OCI-LY7 (cell line): ENCODE results near the gene ERC1. TPM values are rescaled to one million over a fixed set of nuclear protein-coding genes. Genes with fewer than 3 reads are reported as not detected.

Source experiments
- BruUV-seq: library from RNA; stranded (reverse); fragments of 400-500 nt; replicated peaks from 2 replicates; lab custom pipeline; 2021; lab: Mats Ljungman, UMichigan
- CTCF ChIA-PET: fragments of 300-600 bp; sonication (Branson Sonifier 250); formaldehyde crosslinking; loops from one replicate; lab custom pipeline; 2022; ENCODE audit warnings: antibody characterized with exemption; ENCODE audit not compliant: unreplicated experiment; lab: Charles Lee
- POLR2A ChIA-PET: fragments of 300-600 bp; sonication (Branson Sonifier 250); formaldehyde crosslinking; loops from one replicate; lab custom pipeline; 2022; ENCODE audit warnings: antibody characterized with exemption; lab: Charles Lee
- DNase-seq: peaks from one replicate; pipeline ENCODE4 v3.0.0-alpha.2; 2015; ENCODE audit warnings: low spot score
- H2AFZ ChIP-seq: fragments of 200-600 bp; sonication (generic), shearing (Covaris generic); 2 replicates; pipeline ENCODE4 v1.6.1; 2014; ENCODE audit warnings: mild to moderate bottlenecking, antibody characterized with exemption, low read length, moderate library complexity
- H3K27ac ChIP-seq: fragments of 200-600 bp; sonication (generic); 2 replicates; pipeline ENCODE4 v1.5.1; 2014; ENCODE audit warnings: mixed run types, low read depth, mild to moderate bottlenecking, moderate library complexity, low read length, inconsistent platforms; ENCODE audit not compliant: poor library complexity, severe bottlenecking
- H3K36me3 ChIP-seq: fragments of 200-600 bp; sonication (generic); 2 replicates; pipeline ENCODE4 v1.6.1; 2014; ENCODE audit warnings: mild to moderate bottlenecking, antibody characterized with exemption, low read length, moderate library complexity, mixed read lengths; ENCODE audit not compliant: insufficient read depth
- H3K4me1 ChIP-seq: fragments of 200-600 bp; sonication (generic); 2 replicates; pipeline ENCODE4 v1.5.1; 2014; ENCODE audit warnings: mild to moderate bottlenecking, low read length; ENCODE audit not compliant: insufficient read depth, poor library complexity, severe bottlenecking
- H3K4me2 ChIP-seq: fragments of 200-600 bp; sonication (generic); 2 replicates; pipeline ENCODE4 v1.6.1; 2014; ENCODE audit warnings: mild to moderate bottlenecking, low read length
- H3K4me3 ChIP-seq: fragments of 200-600 bp; sonication (generic); 2 replicates; pipeline ENCODE4 v1.5.1; 2014; ENCODE audit warnings: mild to moderate bottlenecking, low read depth, low read length; ENCODE audit not compliant: poor library complexity, severe bottlenecking
- H3K79me2 ChIP-seq: fragments of 200-600 bp; sonication (generic); 2 replicates; pipeline ENCODE4 v1.6.1; 2016; ENCODE audit warnings: low read depth, mild to moderate bottlenecking, low read length, moderate library complexity, mixed read lengths; ENCODE audit not compliant: insufficient read depth
- H3K9me2 ChIP-seq: fragments of 200-600 bp; sonication (generic); 2 replicates; pipeline ENCODE4 v1.6.1; 2016; ENCODE audit warnings: mild to moderate bottlenecking, low read length, mixed read lengths; ENCODE audit not compliant: insufficient read depth
- H3K9me3 ChIP-seq: fragments of 200-600 bp; sonication (generic); 2 replicates; pipeline ENCODE4 v1.6.1; 2014; ENCODE audit warnings: mild to moderate bottlenecking, mixed run types, low read length, mixed read lengths
- H4K20me1 ChIP-seq: fragments of 200-600 bp; sonication (generic); 2 replicates; pipeline ENCODE4 v1.6.1; 2014; ENCODE audit warnings: mild to moderate bottlenecking, antibody characterized with exemption, low read length, moderate library complexity, mixed read lengths; ENCODE audit not compliant: insufficient read depth
- CTCF ChIP-seq: fragments of 200-600 bp; sonication (generic); conservative IDR thresholded peaks from 2 replicates; pipeline ENCODE4 v1.5.1; 2014; ENCODE audit warnings: mild to moderate bottlenecking, antibody characterized with exemption, low read length, moderate library complexity, mixed read lengths
- EZH2phosphoT487 ChIP-seq: fragments of 200-600 bp; sonication (generic); IDR thresholded peaks from 2 replicates; pipeline ENCODE4 v1.6.1; 2018; ENCODE audit warnings: low read depth, borderline replicate concordance, mild to moderate bottlenecking, mixed run types, antibody characterized with exemption, low read length, moderate library complexity, mixed read lengths
- intact Hi-C: fragments of 100-400 bp; cut with micrococcal nuclease; formaldehyde crosslinking; loops from one replicate; pipeline ENCODE4 v1.10.0; 2022; ENCODE audit not compliant: unreplicated experiment
- total RNA-seq, 2 experiments: library from RNA; depleted of rRNA in 1 of 2; stranded (reverse); fragments of >200 nt in 1 of 2; shearing (Covaris generic) in 1 of 2; gene quantifications; 2 replicates each; pipeline ENCODE4 v1.2.3, GENCODE V29; 2014 to 2022

ERC1 gene
- total RNA-seq, 2 experiments from 2014 or later: 26.9 to 86.9 TPM

- H3K4me1 ChIP-seq: peaks cover 4% of the 10 kb centered on the region
- H3K4me2 ChIP-seq: no peak overlapping the region
- no peaks in the 10 kb centered on the region for H4K20me1 ChIP-seq
- H3K9me2 ChIP-seq: no peaks in the 10 kb centered on the region
- peak; percentile 81 for DNase-seq
- TF ChIP-seq CTCF: peak; percentile 99
- TF ChIP-seq EZH2phosphoT487: no peak
- ChIA-PET POLR2A (interaction anchor here (0.6 to 2.3 kb wide), 13 partner anchors 9 to 474 kb away, joined by 3 to 8 read pairs (median 3); no protein-coding TSS in a partner anchor), CTCF (interaction anchor here (0.6 to 1.7 kb wide), 18 partner anchors 9 to 1043 kb away, joined by 3 to 8 read pairs (median 3); no protein-coding TSS in a partner anchor)
- intact Hi-C loops: loop anchor here (1.0 to 5.0 kb wide), 4 partner anchors 199 to 487 kb away; no protein-coding TSS in a partner anchor
- H3K4me3 ChIP-seq: no peak overlapping the region
- no peak overlapping the region for H2AFZ ChIP-seq
- H3K27ac ChIP-seq: no peak overlapping the region
- H3K9me3 ChIP-seq: no peaks in the 10 kb centered on the region
- no TSS peak for BruUV-seq
- H3K36me3 ChIP-seq: no peaks in the 10 kb centered on the region; the same call in 1 of the 2 replicates
- no peaks in the 10 kb centered on the region for H3K79me2 ChIP-seq
Measured at GRCh38 chr12:1117970-1118563, 127.0 kb downstream of the ERC1 start.

- Histone ChIP-seq H3K4me3 (no peak overlapping the region), H3K4me2 (no peak overlapping the region), H3K27ac (no peak overlapping the region), H3K79me2 (no peaks in the 10 kb centered on the region), H3K9me2 (no peaks in the 10 kb centered on the region), H3K9me3 (no peaks in the 10 kb centered on the region), H3K4me1 (peaks cover 4% of the 10 kb centered on the region), H3K36me3 (no peaks in the 10 kb centered on the region), H2AFZ (no peak overlapping the region), H4K20me1 (no peaks in the 10 kb centered on the region)
- TF ChIP-seq EZH2phosphoT487: no peak
- TF ChIP-seq CTCF: no peak
- ChIA-PET POLR2A (interaction anchor here (1.8 kb wide), 1 partner anchor 144 kb away, joined by 5 read pairs; no protein-coding TSS in a partner anchor), CTCF (no interaction called here)
- no TSS peak for BruUV-seq
- intact Hi-C loops: no loop called here
- no peak for DNase-seq
Measured at GRCh38 chr12:1122786-1123185, 131.8 kb downstream of the ERC1 start.

GRCh38 chr12:1126091-1126490 lies 135.1 kb downstream of the ERC1 start:
- Histone ChIP-seq H3K9me2 (no peaks in the 10 kb centered on the region), H3K36me3 (no peaks in the 10 kb centered on the region), H3K9me3 (no peaks in the 10 kb centered on the region), H4K20me1 (no peaks in the 10 kb centered on the region), H3K4me3 (no peak overlapping the region), H2AFZ (no peak overlapping the region), H3K27ac (no peak overlapping the region), H3K79me2 (no peaks in the 10 kb centered on the region), H3K4me2 (no peak overlapping the region), H3K4me1 (no peaks in the 10 kb centered on the region)
- intact Hi-C loops: no loop called here
- ChIA-PET CTCF (no interaction called here), POLR2A (no interaction called here)
- no peak for DNase-seq
- BruUV-seq: no TSS peak
- no peak for TF ChIP-seq EZH2phosphoT487
- no peak for TF ChIP-seq CTCF
